GM23338 (cell line): ENCODE data around the gene TBC1D14. TPM values are rescaled to one million over a fixed set of nuclear protein-coding genes. Genes with fewer than 3 reads are reported as not detected.

Experiments used
- ATAC-seq: fragments of 200-7000 bp; cut with Tn5 transposase; 3 replicates; pipeline ENCODE4 v1.9.1; 2020
- DNase-seq: peaks from one replicate; pipeline ENCODE4 v3.0.0-alpha.2; 2015; ENCODE audit warnings: low spot score
- H2AFZ ChIP-seq: fragments of 200-600 bp; sonication (generic); 2 replicates; pipeline ENCODE4 v1.8.0; 2016; ENCODE audit warnings: antibody characterized with exemption, mild to moderate bottlenecking, moderate library complexity
- H3F3A ChIP-seq: fragments of 200-600 bp; sonication (generic); replicated peaks from 2 replicates; pipeline ENCODE4 v1.8.0; 2017; ENCODE audit warnings: antibody characterized with exemption, mixed run types, low read depth
- H3K27ac ChIP-seq: fragments of 200-600 bp; sonication (generic); 2 replicates; pipeline ENCODE4 v1.6.1; 2016; ENCODE audit warnings: low read depth
- H3K27me3 ChIP-seq: fragments of 200-600 bp; sonication (generic); 2 replicates; pipeline ENCODE4 v1.8.0; 2016; ENCODE audit warnings: mild to moderate bottlenecking, mixed run types, moderate library complexity; ENCODE audit not compliant: insufficient read depth
- H3K36me3 ChIP-seq: fragments of 200-600 bp; sonication (generic); 2 replicates; pipeline ENCODE4 v1.8.0; 2016; ENCODE audit warnings: mild to moderate bottlenecking; ENCODE audit not compliant: insufficient read depth
- H3K4me1 ChIP-seq: fragments of 200-600 bp; sonication (generic); 2 replicates; pipeline ENCODE4 v1.8.0; 2016; ENCODE audit warnings: mild to moderate bottlenecking, moderate library complexity; ENCODE audit not compliant: insufficient read depth
- H3K4me2 ChIP-seq: fragments of 200-600 bp; sonication (generic); 2 replicates; pipeline ENCODE4 v1.7.1; 2017; ENCODE audit warnings: mixed run types
- H3K4me3 ChIP-seq: fragments of 200-600 bp; sonication (generic); 2 replicates; pipeline ENCODE4 v1.6.1; 2016; ENCODE audit warnings: mixed run types
- H3K79me2 ChIP-seq: fragments of 200-600 bp; sonication (generic); replicated peaks from 2 replicates; pipeline ENCODE4 v1.8.0; 2017; ENCODE audit warnings: mild to moderate bottlenecking; ENCODE audit not compliant: insufficient read depth
- H3K9me2 ChIP-seq: fragments of 200-600 bp; sonication (generic); 2 replicates; pipeline ENCODE4 v1.8.0; 2017; ENCODE audit not compliant: insufficient read depth
- H4K20me1 ChIP-seq: fragments of 200-600 bp; sonication (generic); replicated peaks from 2 replicates; pipeline ENCODE4 v1.8.0; 2017; ENCODE audit warnings: mild to moderate bottlenecking; ENCODE audit not compliant: insufficient read depth
- H3K27ac Mint-ChIP-seq: 2 replicates; pipeline ENCODE4 v1.8.0; 2020; ENCODE audit warnings: inconsistent platforms, mild to moderate bottlenecking, moderate library complexity, mixed read lengths
- H3K27me3 Mint-ChIP-seq: 3 replicates; pipeline ENCODE4 v1.8.0; 2022; ENCODE audit warnings: low read depth, mild to moderate bottlenecking, moderate library complexity, mixed read lengths, inconsistent platforms; ENCODE audit not compliant: insufficient read depth, poor library complexity
- H3K36me3 Mint-ChIP-seq: 3 replicates; pipeline ENCODE4 v1.8.0; 2021; ENCODE audit warnings: low read depth, mild to moderate bottlenecking, inconsistent platforms, moderate library complexity, mixed read lengths
- H3K4me1 Mint-ChIP-seq: 3 replicates; pipeline ENCODE4 v1.8.0; 2020; ENCODE audit warnings: mild to moderate bottlenecking, inconsistent platforms, mixed read lengths
- H3K4me3 Mint-ChIP-seq: 3 replicates; pipeline ENCODE4 v1.8.0; 2021; ENCODE audit warnings: moderate library complexity, mild to moderate bottlenecking, inconsistent platforms, mixed read lengths
- H3K9me3 Mint-ChIP-seq: 3 replicates; pipeline ENCODE4 v1.8.0; 2020; ENCODE audit warnings: moderate library complexity, mild to moderate bottlenecking, inconsistent platforms, mixed read lengths
- CREB1 ChIP-seq: fragments of 250-450 bp; sonication (Bioruptor Pico); IDR thresholded peaks from 2 replicates; pipeline ENCODE4 v1.5.0; 2020; ENCODE audit warnings: low read depth, mild to moderate bottlenecking, moderate library complexity
- CTCF ChIP-seq, 2 experiments: fragments of 200-600 bp in 1 of 2; sonication (generic) in 1 of 2; conservative IDR thresholded peaks; 2 replicates each; pipeline versions ENCODE4 v1.5.1 to v1.6.1; 2016 to 2017; ENCODE audit warnings: antibody characterized with exemption in 2 of 2, low read depth in 2 of 2, mild to moderate bottlenecking in 2 of 2, moderate library complexity in 1 of 2
- ETS1 ChIP-seq: IDR thresholded peaks from 2 replicates; pipeline ENCODE4 v1.6.1; 2016; ENCODE audit warnings: antibody characterized with exemption
- EZH2 ChIP-seq: fragments of 200-600 bp; sonication (generic); IDR thresholded peaks from one replicate; pipeline ENCODE4 v1.8.0; 2017; ENCODE audit warnings: antibody characterized with exemption, mild to moderate bottlenecking, low read depth; ENCODE audit not compliant: unreplicated experiment
- EZH2phosphoT487 ChIP-seq: fragments of 200-600 bp; sonication (generic); IDR thresholded peaks from one replicate; pipeline ENCODE4 v1.8.1; 2018; ENCODE audit warnings: antibody characterized with exemption; ENCODE audit not compliant: unreplicated experiment
- JUNB ChIP-seq: IDR thresholded peaks from one replicate; pipeline ENCODE4 v1.6.1; 2016; ENCODE audit warnings: antibody characterized with exemption; ENCODE audit not compliant: unreplicated experiment
- NANOG ChIP-seq: IDR thresholded peaks from 2 replicates; pipeline ENCODE4 v1.6.1; 2016; ENCODE audit warnings: antibody characterized with exemption, borderline replicate concordance
- POLR2AphosphoS5 ChIP-seq: IDR thresholded peaks from 2 replicates; pipeline ENCODE4 v1.6.1; 2016; ENCODE audit warnings: antibody characterized with exemption, low read depth
- REST ChIP-seq: IDR thresholded peaks from one replicate; pipeline ENCODE4 v1.6.1; 2018; ENCODE audit warnings: antibody characterized with exemption; ENCODE audit not compliant: unreplicated experiment
- STAT1 ChIP-seq: IDR thresholded peaks from one replicate; pipeline ENCODE4 v1.6.1; 2016; ENCODE audit warnings: antibody characterized with exemption; ENCODE audit not compliant: unreplicated experiment
- ZNF114 ChIP-seq: fragments of 250-450 bp; sonication (Bioruptor Pico); IDR thresholded peaks from 2 replicates; pipeline ENCODE4 v1.5.0; 2020; ENCODE audit warnings: mild to moderate bottlenecking, moderate library complexity
- ZNF331 ChIP-seq: fragments of 250-450 bp; sonication (Bioruptor Pico); IDR thresholded peaks from 2 replicates; pipeline ENCODE4 v1.5.0; 2020; ENCODE audit warnings: low read depth, mild to moderate bottlenecking, moderate library complexity
- ZNF462 ChIP-seq: fragments of 250-450 bp; sonication (Bioruptor Pico); IDR thresholded peaks from 2 replicates; pipeline ENCODE4 v1.5.0; 2020; ENCODE audit warnings: mild to moderate bottlenecking, moderate library complexity
- polyA plus RNA-seq: library from polyadenylated mRNA; unstranded; fragments of >200 nt; fragmentation: Nextera tagmentation; extraction: Ambion mirVana; gene quantifications from 2 replicates; pipeline ENCODE4 v1.2.1, GENCODE V29; 2016
- total RNA-seq: library from RNA; depleted of rRNA; stranded (reverse); fragments of >200 nt; shearing (Covaris generic); gene quantifications from 2 replicates; pipeline ENCODE4 v1.2.3, GENCODE V29; 2014

The TBC1D14 gene
- total and polyA plus RNA-seq, 2 experiments from 2014 or later = 18.2 to 59.7 TPM

DNA sequence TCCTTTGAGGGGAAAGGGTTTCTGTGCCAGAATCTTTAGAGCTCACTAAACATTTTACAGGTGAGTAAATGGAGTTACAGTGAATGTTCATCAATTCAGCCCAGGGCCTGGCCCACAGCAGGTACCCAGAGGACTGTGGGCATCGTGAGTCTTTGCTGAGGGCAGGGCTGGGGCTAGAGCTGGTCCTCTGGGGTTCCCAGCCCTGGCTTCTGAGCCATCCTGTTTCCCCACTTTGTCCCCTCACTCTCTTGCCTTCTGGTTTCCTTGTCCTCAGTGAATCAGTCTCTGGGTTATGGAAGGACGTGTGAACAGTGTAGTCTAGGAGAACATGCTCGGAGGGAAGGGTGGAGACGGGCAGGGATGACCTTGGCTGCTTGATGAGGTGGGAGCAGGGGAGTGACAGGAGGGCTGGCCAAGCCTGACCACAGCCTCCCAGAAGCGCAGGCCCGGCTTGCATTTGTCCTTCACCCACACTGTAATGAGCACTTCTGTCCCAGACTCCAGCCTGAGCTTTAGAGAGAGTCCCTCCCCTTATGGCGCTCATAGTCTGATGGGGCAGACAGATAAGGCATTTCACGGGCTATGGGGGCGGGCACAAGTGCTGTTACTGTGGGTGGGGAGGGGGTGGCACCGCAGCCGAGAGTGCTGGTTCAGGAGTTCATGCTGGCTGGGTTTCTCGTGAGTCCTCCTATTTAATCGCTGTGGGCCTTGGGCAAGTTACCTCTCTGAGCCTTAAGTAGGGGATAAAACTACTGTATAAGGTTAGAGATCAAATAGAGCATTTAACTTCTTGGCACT, 17.3 kb downstream of the TBC1D14 start:
- Histone ChIP-seq H3K4me2 (no peak overlapping the region), H3K27me3 (no peaks in the 10 kb centered on the region), H4K20me1 (peaks cover 11% of the 10 kb centered on the region), H2AFZ (no peak overlapping the region), H3K27ac (no peak overlapping the region), H3K4me3 (no peak overlapping the region), H3F3A (no peaks in the 10 kb centered on the region), H3K79me2 (peaks cover 67% of the 10 kb centered on the region), H3K36me3 (no peaks in the 10 kb centered on the region), H3K4me1 (no peaks in the 10 kb centered on the region), H3K9me2 (no peaks in the 10 kb centered on the region)
- no peak for DNase-seq
- no peak overlapping the region for H3K4me3 Mint-ChIP-seq
- H3K27me3 Mint-ChIP-seq = peaks cover 8% of the 10 kb centered on the region
- peaks cover 23% of the 10 kb centered on the region for H3K36me3 Mint-ChIP-seq
- peak; percentile 47 for ATAC-seq
- TF ChIP-seq CTCF (conservative IDR thresholded peaks at IDR 0.05; ENCODE audit: low read depth in 2 of 2) = no peak
- TF ChIP-seq ZNF331 (CRISPR knock-in tag) = no peak
- TF ChIP-seq ETS1 = no peak
- no peak for TF ChIP-seq STAT1
- TF ChIP-seq JUNB = no peak
- no peak for TF ChIP-seq EZH2phosphoT487
- TF ChIP-seq ZNF462 = no peak
- no peak for TF ChIP-seq REST
- TF ChIP-seq NANOG = no peak
- TF ChIP-seq CREB1 (CRISPR knock-in tag) = no peak
- TF ChIP-seq POLR2AphosphoS5 = no peak
- TF ChIP-seq EZH2 = no peak
- TF ChIP-seq ZNF114 = no peak
- H3K27ac Mint-ChIP-seq = no peak overlapping the region; the same call in 1 of the 2 replicates
- H3K4me1 Mint-ChIP-seq = peaks cover 29% of the 10 kb centered on the region
- H3K9me3 Mint-ChIP-seq = no peaks in the 10 kb centered on the region
